K562 (cell line): Measurements from ENCODE around the gene GINS3. TPM values are rescaled to one million over a fixed set of nuclear protein-coding genes. Genes with fewer than 3 reads are reported as not detected.

Source experiments
- CBX1 ChIP-seq: sonication (generic); IDR thresholded peaks from 2 replicates; pipeline ENCODE4 v1.6.1; 2016; ENCODE audit warnings: antibody characterized with exemption, low read depth, mild to moderate bottlenecking
- CREB3L1 ChIP-seq: fragments of 450-650 bp; IDR thresholded peaks from 2 replicates; pipeline ENCODE4 v1.6.1; 2014; ENCODE audit warnings: low read depth, mild to moderate bottlenecking, moderate library complexity, borderline replicate concordance
- GTF2E2 ChIP-seq: fragments of 200-800 bp; sonication (Bioruptor generic); IDR thresholded peaks from 2 replicates; pipeline ENCODE4 v1.6.1; 2016; ENCODE audit warnings: missing genetic modification characterization, missing compliant biosample characterization
- IRF2 ChIP-seq: sonication (generic); formaldehyde crosslinking; IDR thresholded peaks from 2 replicates; pipeline ENCODE4 v1.8.1; 2022; ENCODE audit warnings: mild to moderate bottlenecking, missing genetic modification reagents
- KLF16 ChIP-seq: IDR thresholded peaks from 2 replicates; pipeline ENCODE4 v1.6.1; 2016; ENCODE audit warnings: antibody characterized with exemption
- MITF ChIP-seq: IDR thresholded peaks from 2 replicates; pipeline ENCODE4 v1.6.1; 2014; ENCODE audit warnings: antibody characterized with exemption
- MYC ChIP-seq, 2 experiments: fragments of 250-450 bp in 1 of 2; sonication (Bioruptor Pico) in 1 of 2; IDR thresholded peaks; 2 replicates each; pipeline versions ENCODE4 v1.5.1 to v1.6.1; 2012 to 2021; ENCODE audit warnings: low read depth in 2 of 2, borderline replicate concordance in 1 of 2, improper control_type of control experiment in 1 of 2, low read length in 1 of 2, mild to moderate bottlenecking in 1 of 2, moderate library complexity in 1 of 2
- RREB1 ChIP-seq: fragments of 250-450 bp; sonication (Bioruptor Pico); IDR thresholded peaks from 2 replicates; pipeline ENCODE4 v1.4.0; 2020
- polyA plus RNA-seq, 8 experiments: library from polyadenylated mRNA; depleted of rRNA in 4 of 8; stranded (reverse) in 5 of 8; unstranded in 3 of 8; fragments of >200 nt; fragmentation: Nextera tagmentation in 2 of 8; fragmentation: Illumina TruSeq in 1 of 8; extraction: Ambion mirVana in 2 of 8; extraction: Trizol in 1 of 8; gene quantifications; 2 replicates each; pipeline versions ENCODE4 v1.2.1 to v1.2.3, GENCODE V29; 2011 to 2014; ENCODE audit warnings: inconsistent platforms in 1 of 8, missing spikeins in 1 of 8
- total RNA-seq, 7 experiments: library from RNA; depleted of rRNA in 6 of 7; stranded (reverse); fragments of >200 nt in 6 of 7; fragmentation: Illumina TruSeq in 2 of 7; extraction: Trizol in 2 of 7; gene quantifications; 2 replicates each; pipeline versions ENCODE4 v1.2.1 to v1.2.3, GENCODE V29; 2011 to 2021; ENCODE audit warnings: low replicate concordance in 1 of 7
- TF ChIP-seq, protein P1 (sequence below): fragments of 450-650 bp; formaldehyde crosslinking; conservative IDR thresholded peaks from 2 replicates; pipeline ENCODE4 v1.4.0; 2022; ENCODE audit warnings: mild to moderate bottlenecking, missing genetic modification characterization
- TF ChIP-seq, protein P2 (sequence below): fragments of 450-650 bp; IDR thresholded peaks from 2 replicates; pipeline ENCODE4 v1.6.1; 2016; ENCODE audit warnings: antibody characterized with exemption

The GINS3 gene
- total and polyA plus RNA-seq, 9 of the 15 experiments (the other 6 are each of a cell fraction or from before 2014, with no cell fraction given) = 17.8 to 31.9 (median 25.4) TPM

DNA sequence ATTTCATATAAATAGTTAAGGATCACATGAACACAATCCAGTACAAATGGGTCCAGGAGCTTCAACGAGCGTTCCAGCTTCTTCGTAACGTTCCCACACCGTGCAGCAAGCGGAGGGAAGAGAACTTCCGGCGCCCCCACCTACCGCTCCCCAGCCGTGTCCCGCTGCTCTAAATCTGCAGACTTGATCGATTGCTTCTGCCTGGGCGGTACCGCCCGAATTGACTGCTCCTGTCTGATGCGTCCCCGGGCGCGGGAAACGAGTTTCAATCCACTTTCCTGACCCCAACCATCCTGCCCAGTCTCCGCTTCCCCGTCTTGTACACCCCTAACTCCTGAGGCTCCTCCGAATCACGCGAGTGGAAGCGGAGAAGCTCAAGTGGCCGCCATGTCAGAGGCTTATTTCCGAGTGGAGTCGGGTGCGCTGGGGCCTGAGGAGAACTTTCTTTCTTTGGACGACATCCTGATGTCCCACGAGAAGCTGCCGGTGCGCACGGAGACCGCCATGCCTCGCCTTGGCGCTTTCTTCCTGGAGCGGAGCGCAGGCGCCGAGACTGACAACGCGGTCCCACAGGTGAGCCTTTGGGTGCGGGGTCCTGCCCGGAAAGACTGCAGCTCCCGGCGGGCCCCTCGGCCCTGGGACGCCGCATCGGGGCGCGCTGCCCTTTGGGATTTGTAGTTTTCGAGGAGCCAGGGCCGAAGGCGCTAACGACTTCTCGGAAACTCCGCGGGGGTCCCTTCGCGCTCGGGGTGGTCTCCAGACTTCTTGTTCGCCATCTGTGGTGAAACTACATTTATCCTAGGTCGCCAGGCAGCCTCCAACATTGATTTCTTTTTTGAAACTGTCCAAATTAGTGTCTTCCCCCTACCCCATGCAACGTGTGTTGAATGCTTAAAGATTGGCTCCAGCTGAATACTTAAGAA lies at the start of gene GINS3 (continued):
- peak; percentile 57; the same call in 1 of the 2 replicates for TF ChIP-seq RREB1
- TF ChIP-seq CBX1 = peak; percentile 49; the same call in 1 of the 2 replicates
- TF ChIP-seq, protein P1, sequence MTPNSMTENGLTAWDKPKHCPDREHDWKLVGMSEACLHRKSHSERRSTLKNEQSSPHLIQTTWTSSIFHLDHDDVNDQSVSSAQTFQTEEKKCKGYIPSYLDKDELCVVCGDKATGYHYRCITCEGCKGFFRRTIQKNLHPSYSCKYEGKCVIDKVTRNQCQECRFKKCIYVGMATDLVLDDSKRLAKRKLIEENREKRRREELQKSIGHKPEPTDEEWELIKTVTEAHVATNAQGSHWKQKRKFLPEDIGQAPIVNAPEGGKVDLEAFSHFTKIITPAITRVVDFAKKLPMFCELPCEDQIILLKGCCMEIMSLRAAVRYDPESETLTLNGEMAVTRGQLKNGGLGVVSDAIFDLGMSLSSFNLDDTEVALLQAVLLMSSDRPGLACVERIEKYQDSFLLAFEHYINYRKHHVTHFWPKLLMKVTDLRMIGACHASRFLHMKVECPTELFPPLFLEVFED (CRISPR knock-in tag) = 0 out of 2 replicates have a peak, but pooled peaks have one; percentile 11
- peak; percentile 78; the same call in 1 of the 2 replicates for TF ChIP-seq MYC (IDR thresholded peaks at IDR 0.05; ENCODE audit: low read depth, low read length)
- peak; percentile 78; the same call in 1 of the 2 replicates for TF ChIP-seq MYC (CRISPR knock-in tag; IDR thresholded peaks at IDR 0.05; ENCODE audit: borderline replicate concordance, low read depth)
- no peak for TF ChIP-seq IRF2 (CRISPR knock-in tag)
- TF ChIP-seq KLF16 = 0 out of 2 replicates have a peak, but pooled peaks have one; percentile 18
- TF ChIP-seq, protein P2, sequence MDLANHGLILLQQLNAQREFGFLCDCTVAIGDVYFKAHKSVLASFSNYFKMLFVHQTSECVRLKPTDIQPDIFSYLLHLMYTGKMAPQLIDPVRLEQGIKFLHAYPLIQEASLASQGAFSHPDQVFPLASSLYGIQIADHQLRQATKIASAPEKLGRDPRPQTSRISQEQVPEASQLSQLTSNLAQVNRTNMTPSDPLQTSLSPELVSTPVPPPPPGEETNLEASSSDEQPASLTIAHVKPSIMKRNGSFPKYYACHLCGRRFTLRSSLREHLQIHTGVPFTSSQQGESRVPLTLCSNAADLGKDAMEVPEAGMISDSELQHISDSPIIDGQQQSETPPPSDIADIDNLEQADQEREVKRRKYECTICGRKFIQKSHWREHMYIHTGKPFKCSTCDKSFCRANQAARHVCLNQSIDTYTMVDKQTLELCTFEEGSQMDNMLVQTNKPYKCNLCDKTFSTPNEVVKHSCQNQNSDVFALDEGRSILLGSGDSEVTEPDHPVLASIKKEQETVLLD = peak; percentile 66; the same call in 1 of the 2 replicates
- TF ChIP-seq MITF = no peak
- TF ChIP-seq CREB3L1 = peak; percentile 75; the same call in 1 of the 2 replicates
- TF ChIP-seq GTF2E2 (tag) = peak; percentile 93; the same call in 1 of the 2 replicates
